B cell (primary cell): ENCODE results near the gene KCNC1.

Experiments used
- CTCF ChIP-seq: fragments of 200-600 bp; IDR thresholded peaks from one replicate; pipeline ENCODE4 v1.8.0; 2022; ENCODE audit warnings: antibody characterized with exemption, mild to moderate bottlenecking
- EZH2 ChIP-seq: IDR thresholded peaks from 2 replicates; pipeline ENCODE4 v1.6.1; 2012; ENCODE audit warnings: borderline replicate concordance, low read depth, mild to moderate bottlenecking, moderate library complexity, low read length; ENCODE audit not compliant: insufficient read depth, poor library complexity, severe bottlenecking

GRCh38 chr11:17816232-17816931 is 81.8 kb downstream of the KCNC1 start:
- TF ChIP-seq EZH2 (no peak), CTCF (no peak)
